Hepatocyte (in vitro differentiated cells): Measurements from ENCODE around the gene OLR1. TPM values are rescaled to one million over a fixed set of nuclear protein-coding genes. Genes with fewer than 3 reads are reported as not detected.
"Not testable (repeated sequence)": the region's sequence is repeated elsewhere in the genome, so short reads cannot be mapped to it uniquely, and the experiment has no call there.

Experiments used
- DNase-seq: peaks from one replicate; pipeline ENCODE4 v3.0.0-alpha.2; 2016; ENCODE audit warnings: low spot score
- H2AFZ ChIP-seq: fragments of 200-600 bp; sonication (generic); 2 replicates; pipeline ENCODE4 v1.6.0; 2016; ENCODE audit warnings: antibody characterized with exemption, mild to moderate bottlenecking
- H3K27ac ChIP-seq: fragments of 200-600 bp; sonication (generic); 2 replicates; pipeline ENCODE4 v1.5.1; 2016; ENCODE audit warnings: mild to moderate bottlenecking
- H3K27me3 ChIP-seq: fragments of 200-600 bp; sonication (generic); 2 replicates; pipeline ENCODE4 v1.6.1; 2016
- H3K36me3 ChIP-seq: fragments of 200-600 bp; sonication (generic); replicated peaks from 2 replicates; pipeline ENCODE4 v1.5.1; 2016; ENCODE audit warnings: low read depth; ENCODE audit not compliant: insufficient read depth
- H3K4me1 ChIP-seq: fragments of 200-600 bp; sonication (generic); 2 replicates; pipeline ENCODE4 v1.5.1; 2016; ENCODE audit warnings: mild to moderate bottlenecking, moderate library complexity; ENCODE audit not compliant: insufficient read depth
- H3K4me2 ChIP-seq: fragments of 200-600 bp; sonication (generic); 2 replicates; pipeline ENCODE4 v1.6.0; 2016
- H3K4me3 ChIP-seq: fragments of 200-600 bp; sonication (generic); 2 replicates; pipeline ENCODE4 v1.5.1; 2016; ENCODE audit warnings: mild to moderate bottlenecking
- H3K79me2 ChIP-seq: fragments of 200-600 bp; sonication (generic); 2 replicates; pipeline ENCODE4 v1.6.0; 2017; ENCODE audit warnings: mild to moderate bottlenecking
- H3K9me2 ChIP-seq: fragments of 200-600 bp; sonication (generic); replicated peaks from 2 replicates; pipeline ENCODE4 v1.6.0; 2017; ENCODE audit warnings: mild to moderate bottlenecking; ENCODE audit not compliant: insufficient read depth
- H3K9me3 ChIP-seq: fragments of 200-600 bp; sonication (generic); 2 replicates; pipeline ENCODE4 v1.5.1; 2016; ENCODE audit warnings: low read depth, mild to moderate bottlenecking
- H4K20me1 ChIP-seq: fragments of 200-600 bp; sonication (generic); 2 replicates; pipeline ENCODE4 v1.6.0; 2016; ENCODE audit warnings: mild to moderate bottlenecking; ENCODE audit not compliant: insufficient read depth, poor library complexity, severe bottlenecking
- CTCF ChIP-seq: fragments of 200-600 bp; sonication (generic); IDR thresholded peaks from 2 replicates; pipeline ENCODE4 v1.5.1; 2016; ENCODE audit warnings: antibody characterized with exemption, mild to moderate bottlenecking; ENCODE audit not compliant: poor library complexity
- EZH2 ChIP-seq: fragments of 200-600 bp; sonication (generic); IDR thresholded peaks from 2 replicates; pipeline ENCODE4 v1.6.1; 2016; ENCODE audit warnings: antibody characterized with exemption, mild to moderate bottlenecking, borderline replicate concordance
- EZH2phosphoT487 ChIP-seq: fragments of 200-600 bp; sonication (generic); IDR thresholded peaks from one replicate; pipeline ENCODE4 v1.6.1; 2018; ENCODE audit warnings: antibody characterized with exemption, mild to moderate bottlenecking, low read depth, moderate library complexity; ENCODE audit not compliant: unreplicated experiment, severe bottlenecking
- WGBS: methylation state at CpG from one replicate; pipeline ENCODE4 v1.1.6; 2016; ENCODE audit warnings: low lambda C conversion rate; ENCODE audit errors: missing lambda C conversion rate; 5-methylcytosine and 5-hydroxymethylcytosine counted together
- polyA plus RNA-seq: library from polyadenylated mRNA; unstranded; fragments of >200 nt; fragmentation: Nextera tagmentation; extraction: Ambion mirVana; gene quantifications from 2 replicates; pipeline ENCODE4 v1.2.1, GENCODE V29; 2016
- total RNA-seq: library from RNA; depleted of rRNA; stranded (reverse); fragments of >200 nt; gene quantifications from 2 replicates; pipeline ENCODE4 v1.2.3, GENCODE V29; 2014

The OLR1 gene
- total and polyA plus RNA-seq, 2 experiments from 2014 or later, result 6.4 to 15.1 TPM

DNA sequence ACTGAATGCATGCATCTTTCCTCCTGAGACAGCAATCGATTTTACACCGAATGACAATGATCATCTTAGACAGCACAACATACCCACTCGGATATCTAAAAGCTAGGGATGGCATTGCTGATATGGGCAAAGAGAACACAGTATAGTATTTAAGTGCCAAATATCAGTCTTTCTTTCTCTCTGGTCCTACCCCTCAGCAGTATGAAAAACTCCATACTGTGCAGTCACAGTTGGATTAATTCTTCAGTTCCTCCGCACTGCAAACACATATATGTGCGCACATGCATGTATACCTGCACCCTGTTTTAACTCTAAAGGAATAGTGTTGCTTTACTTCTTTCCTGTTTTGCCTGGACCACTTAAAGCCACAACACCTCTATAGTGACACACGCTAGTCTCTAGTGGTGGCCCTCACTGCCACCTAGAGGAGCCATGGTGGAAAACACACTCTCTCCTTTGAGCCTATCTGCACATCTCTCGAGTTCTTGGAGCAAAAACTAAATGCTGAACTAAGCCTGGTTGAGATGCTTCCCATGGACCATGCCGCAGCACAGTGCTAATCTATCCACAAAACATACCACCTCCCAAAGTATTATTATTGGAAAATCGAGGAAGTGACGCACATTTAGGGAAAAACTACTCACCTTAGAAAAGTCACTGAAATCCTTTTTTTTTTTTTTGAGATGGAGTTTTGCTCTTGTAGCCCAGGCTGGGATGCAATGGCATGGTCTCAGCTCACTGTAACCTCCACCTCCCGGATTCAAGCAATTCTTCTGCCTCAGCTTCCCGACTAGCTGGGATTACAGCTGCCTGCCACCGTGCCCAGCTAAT, 18.8 kb upstream of the OLR1 start:
- H4K20me1 ChIP-seq, result no peaks in the 10 kb centered on the region
- H3K4me2 ChIP-seq, result no peak overlapping the region
- peak; percentile 80 for DNase-seq
- no peaks in the 10 kb centered on the region for H3K4me1 ChIP-seq
- H3K27ac ChIP-seq, result no peak overlapping the region
- no peak overlapping the region for H2AFZ ChIP-seq
- 51% methylated on average over 13 of the region's 13 CpGs for WGBS
- H3K4me3 ChIP-seq, result no peak overlapping the region
- no peaks in the 10 kb centered on the region for H3K27me3 ChIP-seq
- H3K79me2 ChIP-seq, result no peaks in the 10 kb centered on the region
- H3K36me3 ChIP-seq, result no peaks in the 10 kb centered on the region
- H3K9me3 ChIP-seq, result no peaks in the 10 kb centered on the region
- peak; percentile 67 for TF ChIP-seq CTCF
- no peak for TF ChIP-seq EZH2phosphoT487
- H3K9me2 ChIP-seq, result no peaks in the 10 kb centered on the region

- no peaks in the 10 kb centered on the region for H3K4me1 ChIP-seq
- H3K27me3 ChIP-seq, result no peaks in the 10 kb centered on the region
- 66% methylated on average over 5 of the region's 5 CpGs for WGBS
- no peak for TF ChIP-seq EZH2phosphoT487
- no peak for TF ChIP-seq CTCF
- no peak for TF ChIP-seq EZH2
- H3K79me2 ChIP-seq, result no peaks in the 10 kb centered on the region
- no peaks in the 10 kb centered on the region for H3K9me3 ChIP-seq
- H3K4me2 ChIP-seq, result no peak overlapping the region
- no peak overlapping the region for H3K4me3 ChIP-seq
- no peak for DNase-seq
- H4K20me1 ChIP-seq, result no peaks in the 10 kb centered on the region
- no peaks in the 10 kb centered on the region for H3K9me2 ChIP-seq
- no peaks in the 10 kb centered on the region for H3K36me3 ChIP-seq
- H2AFZ ChIP-seq, result no peak overlapping the region
- H3K27ac ChIP-seq, result no peak overlapping the region
These were observed 17.7 kb upstream of the OLR1 start for GRCh38 chr12:10189653-10190052.

DNA sequence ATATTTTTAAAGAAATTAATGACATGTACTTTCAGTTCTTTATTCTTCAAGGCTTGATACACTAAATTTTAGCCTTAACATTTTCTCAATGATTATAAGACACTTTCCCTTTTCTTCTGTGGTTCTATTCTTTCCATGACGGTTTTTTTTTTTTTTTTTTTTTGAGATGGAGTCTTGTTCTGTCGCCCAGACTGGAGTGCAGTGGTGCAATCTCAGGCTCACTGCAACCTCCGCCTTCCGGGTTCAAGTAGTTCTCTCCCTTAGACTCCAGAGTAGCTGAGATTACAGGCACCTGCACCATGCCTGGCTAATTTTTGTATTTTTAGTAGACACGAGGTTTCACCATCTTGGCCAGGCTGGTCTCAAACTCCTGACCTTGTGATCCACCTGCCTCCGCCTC, 15.0 kb upstream of the OLR1 start:
- not testable (repeated sequence) for H3K4me2 ChIP-seq, H4K20me1 ChIP-seq, H3K9me3 ChIP-seq, H3K4me3 ChIP-seq, H3K27ac ChIP-seq, H3K27me3 ChIP-seq, H3K36me3 ChIP-seq, H2AFZ ChIP-seq, H3K4me1 ChIP-seq, DNase-seq, H3K79me2 ChIP-seq, H3K9me2 ChIP-seq
- WGBS, result 96% methylated on average over 6 of the region's 6 CpGs

DNA sequence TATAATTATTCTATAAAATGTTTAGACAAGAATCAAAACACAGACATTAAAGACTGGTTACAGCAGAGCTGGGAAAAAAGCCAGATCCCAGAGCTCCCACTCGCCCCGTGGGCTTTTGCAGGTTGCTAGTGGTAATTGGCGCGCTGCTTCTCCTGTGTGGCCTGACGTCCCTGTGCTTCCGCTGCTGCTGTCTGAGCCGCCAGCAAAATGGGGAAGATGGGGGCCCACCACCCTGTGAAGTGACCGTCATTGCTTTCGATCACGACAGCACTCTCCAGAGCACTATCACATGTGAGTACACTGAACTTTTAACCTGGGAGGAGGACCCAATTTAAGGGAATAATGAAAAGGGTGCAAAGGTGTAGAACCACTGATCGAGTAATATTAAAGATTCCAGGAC, 14.4 kb upstream of the OLR1 start:
- Histone ChIP-seq H3K36me3 (no peaks in the 10 kb centered on the region), H2AFZ (no peak overlapping the region), H3K4me3 (no peak overlapping the region), H3K9me2 (no peaks in the 10 kb centered on the region), H3K79me2 (no peaks in the 10 kb centered on the region), H3K4me2 (no peak overlapping the region), H3K27ac (no peak overlapping the region), H3K9me3 (no peaks in the 10 kb centered on the region), H3K4me1 (no peaks in the 10 kb centered on the region), H3K27me3 (no peaks in the 10 kb centered on the region), H4K20me1 (no peaks in the 10 kb centered on the region)
- 84% methylated on average over 11 of the region's 11 CpGs for WGBS
- DNase-seq, result no peak
- no peak for TF ChIP-seq CTCF
- no peak for TF ChIP-seq EZH2phosphoT487
- no peak for TF ChIP-seq EZH2
